Spleen (tissue), 11 donors: ENCODE data around the gene SLAMF1. TPM values are rescaled to one million over a fixed set of nuclear protein-coding genes. Genes with fewer than 3 reads are reported as not detected.
A peak's percentile ranks its signal among the peaks of the same experiment; 100 is the strongest.

ENCODE experiments used
- DNase-seq: peaks from one replicate; pipeline ENCODE4 v3.0.0-alpha.2; 2020
- H3K27ac ChIP-seq, 8 donors: fragments of 200-600 bp; sonication (generic) in 7 of 8; 1 replicate in 4 of 8; 2 replicates in 4 of 8; pipeline versions ENCODE4 v1.5.0 to v1.8.0; 2016 to 2021; ENCODE audit warnings: inconsistent platforms in 4 of 8, mild to moderate bottlenecking in 4 of 8, moderate library complexity in 1 of 8
- H3K27me3 ChIP-seq, 7 donors: fragments of 200-600 bp; sonication (generic) in 6 of 7; replicated peaks in 1 of 7; 1 replicate in 4 of 7; 2 replicates in 3 of 7; pipeline versions ENCODE4 v1.5.0 to v1.8.0; 2016 to 2021; ENCODE audit warnings: inconsistent platforms in 3 of 7, mild to moderate bottlenecking in 1 of 7
- H3K36me3 ChIP-seq, 6 donors: fragments of 200-600 bp; sonication (generic) in 5 of 6; 1 replicate in 4 of 6; 2 replicates in 2 of 6; pipeline versions ENCODE4 v1.5.0 to v1.8.0; 2016 to 2021; ENCODE audit warnings: inconsistent platforms in 2 of 6
- H3K4me1 ChIP-seq, 6 donors: fragments of 200-600 bp; sonication (generic) in 5 of 6; 1 replicate in 3 of 6; 2 replicates in 3 of 6; pipeline versions ENCODE4 v1.5.0 to v1.8.0; 2016 to 2021; ENCODE audit warnings: inconsistent platforms in 3 of 6
- H3K4me3 ChIP-seq, 8 donors: fragments of 200-600 bp; sonication (generic) in 7 of 8; 1 replicate in 4 of 8; 2 replicates in 4 of 8; pipeline versions ENCODE4 v1.5.0 to v1.8.0; 2016 to 2021; ENCODE audit warnings: inconsistent platforms in 4 of 8, mild to moderate bottlenecking in 4 of 8, moderate library complexity in 2 of 8
- H3K9me3 ChIP-seq, 8 donors: fragments of 200-600 bp; sonication (generic) in 7 of 8; 1 replicate in 4 of 8; 2 replicates in 4 of 8; pipeline versions ENCODE4 v1.5.0 to v1.8.0; 2016 to 2021; ENCODE audit warnings: inconsistent platforms in 4 of 8
- POLR2A ChIP-seq, 3 donors: fragments of 450-650 bp; IDR thresholded peaks; one replicate each; pipeline ENCODE4 v1.5.1; 2017; ENCODE audit warnings: antibody characterized with exemption in 3 of 3, mild to moderate bottlenecking in 1 of 3
- POLR2AphosphoS5 ChIP-seq, 3 donors: sonication (generic); formaldehyde crosslinking; IDR thresholded peaks; one replicate each; pipeline ENCODE4 v1.5.1; 2017; ENCODE audit warnings: antibody characterized with exemption in 3 of 3
- WGBS, 5 donors: extraction: QIAGEN DNeasy Blood & Tissue Kit in 3 of 5; methylation state at CpG; one replicate each; pipeline versions ENCODE4 v1.1.5 to v1.1.7; 2013 to 2018; 5-methylcytosine and 5-hydroxymethylcytosine counted together
- intact Hi-C: fragments of 100-400 bp; cut with DNase I; formaldehyde crosslinking; loops from one replicate; pipeline ENCODE4 v1.15.0; 2023; ENCODE audit warnings: low total_unique reads
- polyA plus RNA-seq, 3 donors: library from polyadenylated mRNA; stranded (reverse); fragments of 200-250 nt; gene quantifications; one replicate each; pipeline ENCODE4 v1.2.1, GENCODE V29; 2013
- total RNA-seq, 7 donors: library from RNA; depleted of rRNA in 3 of 7; stranded (reverse); fragments of >200 nt in 3 of 7; fragmentation: NEBNext Ultra II Directional in 4 of 7; extraction: Animal tissue kit (Norgen Biotek cat#: 25700) in 4 of 7; gene quantifications; one replicate each; pipeline versions ENCODE4 v1.1.0 to v1.2.1, GENCODE V29; 2016 to 2021
- TF ChIP-seq, protein P1 (sequence below), 11 experiments: fragments of 200-600 bp in 7 of 11; fragments of 450-650 bp in 4 of 11; sonication (generic) in 4 of 11; IDR thresholded peaks in 8 of 11; conservative IDR thresholded peaks in 3 of 11; 1 replicate in 7 of 11; 2 replicates in 4 of 11; pipeline versions ENCODE4 v1.4.0 to v1.8.0; 2016 to 2021; ENCODE audit warnings: antibody characterized with exemption in 11 of 11, inconsistent platforms in 4 of 11, mild to moderate bottlenecking in 1 of 11
- donor health status: healthy with polysubstance abuse.
- donor health status: DM: no; HTN: no; CAD: no; lungs with moderate emphysema.
- donor health status: DM: no; HTN: no; CAD: no.
- donor health status: Bipolar disorder and iron deficiency.
- donor health status: healthy.
- donor health status: DM: no; HTN: no; CAD: no.
- donor health status: DM: yes; HTN: yes; CAD: no.

Gene SLAMF1
- total and polyA plus RNA-seq, 10 donors, result 2.8 to 18.3 (median 10.3) TPM

DNA sequence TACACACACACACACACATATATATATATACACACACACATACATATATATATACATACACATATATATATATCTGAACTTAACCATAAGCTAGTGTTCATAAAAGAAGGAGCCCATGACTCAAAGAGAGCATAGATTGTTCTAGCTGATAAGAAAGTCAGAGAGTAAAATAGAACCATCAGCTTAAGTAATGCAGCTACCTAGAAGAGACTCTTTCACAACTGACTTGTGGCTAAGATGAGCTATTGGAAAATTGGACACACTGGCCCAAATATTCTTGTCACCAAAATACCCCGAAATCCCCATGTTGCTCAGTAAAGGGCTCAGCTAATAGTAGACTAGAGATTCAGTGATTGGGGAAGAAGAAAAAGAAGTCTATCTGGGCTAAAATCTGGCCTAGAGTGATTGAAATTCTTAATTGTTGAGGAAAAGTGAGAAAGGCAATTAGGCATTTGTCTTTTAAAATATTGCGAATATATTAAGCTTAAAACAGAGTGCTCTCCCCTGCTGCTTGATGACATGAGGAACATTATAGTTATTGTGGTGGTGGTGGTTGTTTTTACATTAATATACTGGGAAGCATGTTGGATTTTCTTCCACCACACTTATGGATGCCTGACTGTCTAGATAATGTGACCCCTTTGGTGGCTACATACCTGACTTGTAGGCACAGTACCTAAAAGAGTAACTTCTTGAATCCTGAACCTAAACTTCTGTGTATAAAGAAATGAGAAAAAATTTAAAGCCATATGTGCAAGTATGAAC is 6.3 kb downstream of the SLAMF1 start:
- DNase-seq, result no peak
- TF ChIP-seq, protein P1, sequence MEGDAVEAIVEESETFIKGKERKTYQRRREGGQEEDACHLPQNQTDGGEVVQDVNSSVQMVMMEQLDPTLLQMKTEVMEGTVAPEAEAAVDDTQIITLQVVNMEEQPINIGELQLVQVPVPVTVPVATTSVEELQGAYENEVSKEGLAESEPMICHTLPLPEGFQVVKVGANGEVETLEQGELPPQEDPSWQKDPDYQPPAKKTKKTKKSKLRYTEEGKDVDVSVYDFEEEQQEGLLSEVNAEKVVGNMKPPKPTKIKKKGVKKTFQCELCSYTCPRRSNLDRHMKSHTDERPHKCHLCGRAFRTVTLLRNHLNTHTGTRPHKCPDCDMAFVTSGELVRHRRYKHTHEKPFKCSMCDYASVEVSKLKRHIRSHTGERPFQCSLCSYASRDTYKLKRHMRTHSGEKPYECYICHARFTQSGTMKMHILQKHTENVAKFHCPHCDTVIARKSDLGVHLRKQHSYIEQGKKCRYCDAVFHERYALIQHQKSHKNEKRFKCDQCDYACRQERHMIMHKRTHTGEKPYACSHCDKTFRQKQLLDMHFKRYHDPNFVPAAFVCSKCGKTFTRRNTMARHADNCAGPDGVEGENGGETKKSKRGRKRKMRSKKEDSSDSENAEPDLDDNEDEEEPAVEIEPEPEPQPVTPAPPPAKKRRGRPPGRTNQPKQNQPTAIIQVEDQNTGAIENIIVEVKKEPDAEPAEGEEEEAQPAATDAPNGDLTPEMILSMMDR (IDR thresholded peaks at IDR 0.05 in 8 of 11, conservative IDR thresholded peaks at IDR 0.05 in 3 of 11), result no peak
- TF ChIP-seq POLR2AphosphoS5 (IDR thresholded peaks at IDR 0.05) (no peak), POLR2A (IDR thresholded peaks at IDR 0.05) (no peak)
- intact Hi-C loops, result no loop called here
- Histone ChIP-seq H3K4me1 (peaks cover 31 to 97% (median 64%) of the 10 kb centered on the region in 6 donors), H3K9me3 (no peaks in the 10 kb centered on the region), H3K27ac (peak overlapping the region in 7 of 8 donors; percentile 15 to 86 (median 78)), H3K27me3 (no peaks in the 10 kb centered on the region), H3K4me3 (no peak overlapping the region), H3K36me3 (peaks cover 0 to 19% (median 0%) of the 10 kb centered on the region in 6 donors)
- WGBS, 5 donors, result 80 to 88% (median 83%) methylated on average over 2 of the region's 2 CpGs

DNA sequence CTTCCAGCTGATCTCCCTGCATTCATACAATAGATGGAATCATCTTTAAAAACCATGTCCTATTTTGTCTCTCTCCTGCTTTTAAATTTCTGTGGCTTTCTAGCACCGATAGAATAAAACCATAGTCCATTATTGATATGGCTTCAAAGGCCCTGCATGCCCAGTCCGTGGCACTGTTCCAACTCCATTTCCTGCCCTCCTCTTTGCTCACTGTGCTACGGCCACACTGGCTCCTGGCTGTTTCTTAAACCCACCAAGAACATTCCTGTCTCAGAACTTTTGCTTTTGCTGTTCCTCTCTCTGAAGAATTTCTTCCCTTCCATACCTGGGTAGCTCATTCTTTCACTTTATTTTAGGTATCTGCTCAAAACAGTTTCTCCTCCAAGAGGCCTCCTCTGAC is 7.2 kb downstream of the SLAMF1 start:
- WGBS, 5 donors, result 9 to 13% (median 11%) methylated on average over 3 of the region's 3 CpGs
- TF ChIP-seq POLR2AphosphoS5 (IDR thresholded peaks at IDR 0.05) (no peak), POLR2A (IDR thresholded peaks at IDR 0.05) (no peak)
- TF ChIP-seq, protein P1 (IDR thresholded peaks at IDR 0.05 in 8 of 11, conservative IDR thresholded peaks at IDR 0.05 in 3 of 11), result no peak

GRCh38 chr1:160638926-160639325 is 7.9 kb downstream of the SLAMF1 start:
- WGBS, 5 donors, result 87 to 98% (median 93%) methylated on average over 6 of the region's 6 CpGs
- TF ChIP-seq, protein P1 (IDR thresholded peaks at IDR 0.05 in 8 of 11, conservative IDR thresholded peaks at IDR 0.05 in 3 of 11), result no peak
- no peak for TF ChIP-seq POLR2A (IDR thresholded peaks at IDR 0.05)
- Histone ChIP-seq H3K4me1 (peaks cover 31 to 98% (median 69%) of the 10 kb centered on the region in 6 donors), H3K9me3 (no peaks in the 10 kb centered on the region), H3K27me3 (no peaks in the 10 kb centered on the region), H3K27ac (peak overlapping the region; percentile 22 to 86 (median 77)), H3K36me3 (peaks cover 0 to 27% (median 0%) of the 10 kb centered on the region in 6 donors), H3K4me3 (no peak overlapping the region)
- DNase-seq, result no peak
- intact Hi-C loops, result no loop called here

More for the DNA sequence above, 7.2 kb downstream of the SLAMF1 start:
- Histone ChIP-seq H3K36me3 (peaks cover 0 to 20% (median 0%) of the 10 kb centered on the region in 6 donors), H3K4me3 (peak overlapping the region in 1 of 8 donors; percentile 1), H3K4me1 (peaks cover 31 to 98% (median 64%) of the 10 kb centered on the region in 6 donors), H3K27ac (peak overlapping the region; percentile 39 to 86 (median 77)), H3K9me3 (no peaks in the 10 kb centered on the region), H3K27me3 (no peaks in the 10 kb centered on the region)
- no peak for DNase-seq
- intact Hi-C loops, result no loop called here

DNA sequence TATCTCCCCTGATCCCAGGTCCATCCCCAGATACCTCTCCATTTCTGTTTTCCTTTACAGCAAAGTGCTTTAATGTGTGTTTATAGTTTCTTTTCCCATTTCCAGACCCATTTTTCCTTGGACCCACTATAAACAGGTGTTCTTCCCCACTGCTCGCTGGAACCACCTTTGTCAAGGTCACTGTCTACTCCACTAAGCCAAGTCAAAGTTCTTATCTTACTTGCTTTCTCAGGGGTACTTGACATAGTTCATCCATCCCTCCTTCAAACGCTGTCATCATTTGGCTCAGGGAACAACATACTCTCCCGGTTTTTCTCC is 8.3 kb downstream of the SLAMF1 start:
- peak overlapping the region in 1 of 8 donors; percentile 24 for H3K4me3 ChIP-seq
- H3K27ac ChIP-seq, result peak overlapping the region; percentile 22 to 86 (median 77)
- H3K27me3 ChIP-seq, result no peaks in the 10 kb centered on the region
- no peak for DNase-seq
- 77 to 90% (median 81%) methylated on average over 3 of the region's 3 CpGs for WGBS, 5 donors
- peaks cover 0 to 29% (median 0%) of the 10 kb centered on the region in 6 donors for H3K36me3 ChIP-seq
- intact Hi-C loops, result no loop called here
- TF ChIP-seq, protein P1 (IDR thresholded peaks at IDR 0.05 in 8 of 11, conservative IDR thresholded peaks at IDR 0.05 in 3 of 11), result peak in 1 of 11 experiments; percentile 0
- no peak for TF ChIP-seq POLR2AphosphoS5 (IDR thresholded peaks at IDR 0.05)
- H3K9me3 ChIP-seq, result no peaks in the 10 kb centered on the region
- H3K4me1 ChIP-seq, result peaks cover 27 to 98% (median 73%) of the 10 kb centered on the region in 6 donors
